Activated CD4-positive, CD25-positive, alpha-beta regulatory T cell treated with anti-CD3 and anti-CD28 coated beads, Interleukin-2, amount 50 U/mL, for 16 hours (primary cell): ENCODE data around the gene MAB21L4.

Source experiments
- DNase-seq: peaks from one replicate; pipeline ENCODE4 v3.0.0-alpha.2; 2020; ENCODE audit warnings: low read depth, low spot score

The MAB21L4 gene

DNA sequence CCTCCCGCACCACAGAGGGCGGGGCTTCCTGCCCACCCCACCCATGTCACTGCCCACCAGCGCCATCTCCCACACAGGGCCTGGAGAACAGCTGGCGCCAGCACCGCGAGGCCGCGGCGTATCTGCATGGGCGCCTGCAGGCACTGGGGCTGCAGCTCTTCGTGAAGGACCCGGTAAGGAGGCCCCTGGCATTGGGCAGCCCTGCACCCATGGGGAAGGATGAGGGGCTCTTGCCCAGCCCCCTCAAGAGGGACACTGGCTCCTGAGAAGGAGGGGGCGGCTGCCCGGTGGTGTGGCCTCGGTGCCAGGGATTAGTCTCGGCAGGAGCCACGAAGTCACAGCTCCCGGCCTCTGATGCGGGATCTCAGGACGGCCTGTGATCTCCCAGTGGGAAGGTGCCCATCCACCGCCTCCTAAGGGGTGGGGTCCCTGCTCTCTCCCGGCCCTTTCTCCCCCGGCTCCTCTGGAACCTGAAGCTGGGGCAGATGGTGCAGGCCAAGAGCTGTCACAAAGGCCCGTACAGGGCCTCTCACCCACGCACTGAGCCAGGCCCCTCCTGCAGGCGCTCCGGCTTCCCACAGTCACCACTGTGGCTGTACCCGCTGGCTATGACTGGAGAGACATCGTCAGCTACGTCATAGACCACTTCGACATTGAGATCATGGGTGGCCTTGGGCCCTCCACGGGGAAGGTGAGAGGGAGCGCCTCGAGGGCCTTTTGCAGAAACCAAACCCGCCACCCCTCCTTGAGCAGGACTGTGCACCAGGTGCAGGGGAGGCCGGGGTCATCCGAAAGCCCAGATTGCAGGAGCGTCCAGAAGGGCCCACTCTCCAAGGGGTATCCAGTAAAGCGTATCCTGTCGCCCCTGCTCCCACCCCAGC is 18.3 kb downstream of the MAB21L4 start:
- DNase-seq: no peak

DNA sequence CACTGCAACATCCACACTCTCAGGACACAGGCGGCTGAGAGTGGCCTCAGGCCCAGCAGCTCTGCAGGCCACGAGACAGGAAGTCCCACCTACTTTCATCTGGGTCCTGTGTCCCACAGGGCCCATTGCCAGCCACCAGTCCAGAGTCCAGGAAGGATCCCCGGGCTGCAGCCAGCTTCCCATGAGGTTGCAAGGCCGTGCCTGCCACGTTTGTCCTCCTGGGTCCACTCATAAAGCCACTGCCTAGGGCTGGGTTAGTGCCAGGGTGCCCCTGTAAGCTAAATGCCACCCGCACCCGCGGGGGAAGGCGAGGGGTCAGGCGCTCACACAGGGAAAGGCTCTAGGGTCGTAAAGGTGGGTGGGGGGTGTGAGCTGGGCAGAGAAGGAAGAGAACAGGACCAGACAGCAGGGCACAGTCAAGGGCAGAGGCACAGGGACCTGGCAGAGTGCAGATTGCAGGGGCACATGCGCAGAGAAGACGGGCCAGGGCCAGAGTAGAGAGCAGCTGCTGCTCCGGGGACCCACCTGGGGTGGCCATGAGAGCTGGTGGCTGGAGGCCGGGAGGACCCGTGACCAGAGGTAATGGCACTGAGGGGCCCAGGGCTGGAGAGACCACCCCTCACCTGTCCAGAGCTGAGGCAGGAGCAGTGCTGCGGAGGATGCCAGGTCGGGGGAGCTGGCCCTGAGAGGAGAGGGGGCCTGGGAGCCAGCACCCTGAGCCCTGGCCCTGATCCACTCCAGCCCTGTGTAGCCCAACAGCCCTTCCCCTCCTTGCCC is 19.3 kb downstream of the MAB21L4 start:
- no peak for DNase-seq

DNA sequence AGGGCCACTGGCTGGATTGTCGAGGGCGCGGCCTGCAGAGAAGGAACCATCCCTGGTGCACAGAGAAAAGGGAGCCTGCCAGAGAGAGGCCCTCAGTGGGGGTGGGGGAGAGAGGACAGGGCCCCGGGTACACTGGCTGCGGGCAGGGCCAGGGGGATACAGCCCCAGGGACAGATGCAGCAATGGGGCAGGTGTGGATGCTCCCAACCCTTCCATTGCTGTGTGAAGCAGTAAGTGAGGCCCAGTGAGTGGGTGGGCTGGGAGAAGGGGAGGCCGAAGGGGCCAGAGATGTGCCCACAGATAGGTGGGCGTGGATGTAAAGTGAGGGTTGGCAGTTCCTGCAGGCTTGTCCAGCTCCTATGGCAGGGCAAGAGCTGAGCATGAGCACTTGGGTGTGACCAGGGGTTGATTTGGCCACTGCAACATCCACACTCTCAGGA is 19.9 kb downstream of the MAB21L4 start:
- DNase-seq: no peak

DNA sequence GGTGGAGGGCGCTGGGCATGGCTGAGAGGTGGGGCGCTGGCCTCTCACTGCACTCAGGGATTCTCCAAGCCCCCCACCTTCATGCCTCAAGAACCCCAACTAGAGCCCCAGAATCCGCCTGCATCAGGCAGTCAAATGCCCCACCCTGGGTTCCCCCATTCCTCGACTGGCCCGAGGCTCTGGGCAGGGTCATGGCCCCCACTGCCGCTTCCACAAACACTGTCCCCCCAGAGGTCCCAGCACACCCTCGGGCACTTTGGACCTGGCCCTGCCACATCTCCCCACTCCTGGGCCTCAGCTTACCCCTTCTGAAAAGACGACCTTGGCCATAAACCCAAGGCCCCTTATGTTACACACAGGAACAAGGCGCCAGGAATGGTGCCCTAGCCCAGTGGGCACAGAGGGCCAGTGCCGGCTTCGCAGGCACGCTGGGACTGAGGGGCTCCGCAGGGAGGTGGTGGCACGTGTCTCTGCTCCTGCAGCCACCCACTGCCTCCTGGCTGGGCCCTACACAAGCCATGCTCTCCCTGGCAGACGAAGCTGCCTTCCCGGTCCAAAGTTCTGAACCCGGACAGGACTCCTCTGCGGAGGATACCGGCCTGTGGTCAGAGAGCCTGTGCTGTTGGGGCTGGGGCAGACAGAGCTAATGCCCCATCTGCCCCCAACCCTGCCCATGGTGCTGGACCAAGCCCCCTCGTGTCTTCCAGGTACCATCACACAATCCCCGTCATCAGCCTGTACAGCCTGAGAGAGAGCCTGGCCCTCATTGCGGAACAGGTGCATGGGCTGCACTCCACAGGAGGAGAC is 20.5 kb downstream of the MAB21L4 start:
- DNase-seq: no peak

DNA sequence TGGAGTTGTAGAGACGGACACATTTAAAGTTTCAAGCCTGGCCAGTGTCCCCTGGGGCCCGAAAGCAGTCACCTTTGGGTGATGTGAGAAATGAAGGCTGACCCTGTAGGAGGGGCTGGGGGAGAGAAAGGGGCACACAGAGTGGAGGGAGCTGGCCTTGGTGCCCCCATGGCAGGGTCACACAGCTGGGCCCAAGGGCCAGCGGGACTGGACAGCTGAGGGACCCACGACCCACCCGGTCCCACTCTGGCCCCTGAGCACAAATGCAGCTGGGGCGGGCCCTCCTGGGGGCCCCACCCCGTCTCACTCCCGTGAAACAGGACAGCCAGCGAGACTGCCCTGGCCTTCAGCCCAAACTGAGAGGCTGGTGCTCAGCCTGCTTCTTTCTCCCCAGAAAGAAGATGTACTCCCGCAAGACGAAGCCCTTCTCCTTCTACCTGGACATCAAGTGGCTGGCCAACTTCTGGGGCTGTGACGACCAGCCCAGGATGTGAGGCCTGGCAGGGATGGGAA is 21.2 kb downstream of the MAB21L4 start:
- DNase-seq: no peak

DNA sequence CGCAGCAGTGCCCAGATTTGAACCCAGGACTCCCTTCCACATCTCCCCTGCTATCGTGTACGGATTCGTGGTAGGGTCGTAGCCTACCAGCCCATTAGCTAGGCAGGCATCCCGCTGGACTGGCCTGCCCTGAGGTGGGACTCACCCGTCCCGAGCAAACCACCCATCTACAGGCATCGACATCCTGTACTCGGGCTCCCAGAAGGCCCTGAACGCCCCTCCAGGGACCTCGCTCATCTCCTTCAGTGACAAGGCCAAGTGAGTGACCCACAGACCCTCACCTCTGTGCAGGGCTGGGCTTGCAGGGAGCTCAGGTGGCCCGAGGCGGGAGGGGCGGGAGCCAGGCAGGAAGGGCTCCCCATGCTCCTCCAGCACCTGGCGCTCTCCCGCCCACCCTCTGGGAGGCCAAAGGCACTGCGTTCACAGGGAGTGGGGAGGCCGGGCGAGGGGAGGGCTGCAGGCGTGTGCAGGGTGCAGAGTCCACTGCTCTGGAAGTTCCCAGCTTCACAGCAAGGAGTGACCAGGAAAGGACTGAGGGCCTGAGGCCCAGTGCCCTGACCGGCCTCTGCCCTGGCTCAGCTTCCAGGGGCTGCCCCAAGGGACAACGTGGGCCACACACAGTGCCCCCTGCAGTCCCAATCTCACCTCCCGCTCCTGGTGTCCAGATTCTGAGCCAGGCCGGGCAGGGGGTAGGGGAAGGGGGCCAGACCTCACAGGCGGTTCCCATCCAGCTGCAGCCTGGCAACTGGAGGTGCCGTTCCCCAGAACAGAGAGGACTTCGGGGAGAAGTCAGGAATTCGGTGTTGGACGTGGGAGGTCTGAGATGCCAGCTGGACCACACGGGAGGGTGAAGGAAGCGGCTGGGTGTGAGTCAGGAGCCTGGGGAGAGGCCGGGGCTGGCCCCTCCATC is 21.9 kb downstream of the MAB21L4 start:
- DNase-seq: no peak

DNA sequence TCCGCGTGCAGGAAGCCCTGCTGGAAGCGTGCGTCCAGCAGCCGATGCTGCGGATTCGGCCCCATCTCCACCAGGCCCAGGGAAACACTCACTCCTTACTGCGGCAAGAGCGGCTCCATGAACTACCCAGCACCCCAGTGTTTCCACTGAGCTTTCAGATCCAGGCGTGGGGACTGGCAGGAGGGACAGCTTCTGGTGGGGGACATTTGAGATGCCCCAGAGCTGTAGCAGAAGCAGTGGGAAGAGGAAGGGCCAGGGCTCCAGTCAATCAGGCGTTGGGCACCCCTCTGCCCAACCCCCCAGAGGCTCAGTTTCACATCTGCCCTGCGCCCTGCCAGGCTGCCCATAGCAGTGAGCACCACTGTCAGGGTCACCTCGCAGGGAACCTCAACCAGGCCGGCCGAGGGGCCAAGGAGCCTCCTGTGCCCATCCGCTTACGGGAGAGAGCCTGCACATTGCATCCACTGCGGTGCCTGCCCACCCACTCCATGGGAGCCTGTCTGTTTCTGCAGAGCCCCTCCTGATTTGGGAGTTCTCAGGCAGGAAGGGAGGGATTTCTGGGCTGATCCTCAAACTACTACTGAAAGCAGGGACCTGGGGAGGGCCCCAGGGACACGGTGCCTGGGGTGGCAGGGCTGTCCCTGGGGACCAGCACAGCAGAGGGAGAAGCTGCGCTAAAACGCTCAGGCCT is 22.7 kb downstream of the MAB21L4 start:
- no peak for DNase-seq

DNA sequence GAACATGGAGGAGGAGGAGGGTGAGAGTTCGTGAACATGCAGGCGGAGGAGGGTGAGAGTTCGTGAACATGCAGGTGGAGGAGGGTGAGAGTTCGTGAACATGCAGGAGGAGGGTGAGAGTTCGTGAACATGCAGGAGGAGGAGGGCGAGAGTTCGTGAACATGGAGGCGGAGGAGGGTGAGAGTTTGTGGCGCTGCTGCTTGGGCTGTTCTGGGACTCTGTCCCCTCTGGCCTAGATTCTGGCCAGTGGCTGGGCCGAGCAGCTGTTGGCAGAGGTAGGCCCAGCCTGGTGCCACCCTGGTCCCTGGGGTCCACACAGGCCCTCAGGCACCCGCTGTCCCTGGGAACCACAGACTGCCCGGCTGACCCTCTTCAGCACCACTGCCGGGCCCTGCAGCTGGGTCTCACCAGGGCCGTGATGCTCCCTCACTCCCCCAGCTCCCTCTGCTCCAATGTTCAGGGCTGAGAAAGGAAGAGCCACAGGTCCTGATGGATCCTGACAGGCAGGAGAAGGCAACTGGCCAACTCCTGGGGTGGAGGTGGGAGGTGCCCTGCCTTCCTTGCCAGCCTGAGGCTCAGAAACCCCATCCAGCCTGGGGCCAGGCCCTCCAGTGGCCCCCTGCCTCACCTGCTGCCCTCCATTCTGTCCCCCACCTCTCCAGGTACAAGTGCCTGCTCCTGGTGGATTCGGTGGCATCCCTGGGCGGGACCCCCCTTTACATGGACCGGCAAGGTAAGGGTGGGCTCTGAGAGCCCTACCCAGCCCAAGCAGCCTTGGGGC is 23.4 kb downstream of the MAB21L4 start:
- DNase-seq: no peak

DNA sequence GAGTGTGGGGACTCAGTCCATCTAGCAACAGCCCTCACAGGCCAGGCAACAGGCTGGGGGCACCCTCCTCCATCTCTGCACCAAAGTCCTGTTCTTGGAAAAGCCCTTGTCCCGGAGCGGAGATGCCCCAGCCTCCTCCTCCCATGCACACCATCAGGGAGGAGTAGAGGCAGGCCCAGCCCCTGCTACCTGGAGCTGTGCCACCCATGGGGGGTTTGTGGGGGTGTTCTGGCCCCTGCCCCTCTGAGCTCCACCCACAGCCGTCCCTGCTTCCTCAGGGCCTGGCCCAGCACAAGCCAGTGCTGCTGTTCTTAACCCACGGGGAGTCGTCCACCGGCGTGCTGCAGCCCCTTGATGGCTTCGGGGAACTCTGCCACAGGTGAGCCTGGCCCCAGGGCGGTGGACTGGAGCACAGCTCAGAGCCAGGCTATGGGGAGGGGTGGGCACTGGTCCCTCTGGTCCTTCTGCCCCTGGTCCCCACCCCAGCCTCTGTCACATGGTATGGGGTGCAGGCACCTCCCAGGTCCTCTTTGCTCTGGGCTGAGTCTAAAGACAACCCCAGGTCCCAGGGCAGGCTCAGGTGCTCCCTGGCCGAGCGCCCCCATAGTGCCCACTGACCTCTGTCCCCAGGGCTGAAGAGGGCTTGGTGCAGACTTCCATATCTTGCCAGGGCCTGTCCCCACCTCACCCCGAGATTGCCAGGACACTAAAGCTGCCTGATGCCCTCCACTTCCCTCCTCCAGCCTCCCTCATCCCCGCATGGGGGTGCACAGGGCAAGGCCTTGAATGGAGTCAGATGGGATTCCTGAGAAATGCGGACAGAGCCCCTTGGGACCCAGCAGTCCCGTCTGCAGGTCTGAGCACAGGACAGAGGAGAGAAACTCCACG is 24.6 kb downstream of the MAB21L4 start:
- no peak for DNase-seq

DNA sequence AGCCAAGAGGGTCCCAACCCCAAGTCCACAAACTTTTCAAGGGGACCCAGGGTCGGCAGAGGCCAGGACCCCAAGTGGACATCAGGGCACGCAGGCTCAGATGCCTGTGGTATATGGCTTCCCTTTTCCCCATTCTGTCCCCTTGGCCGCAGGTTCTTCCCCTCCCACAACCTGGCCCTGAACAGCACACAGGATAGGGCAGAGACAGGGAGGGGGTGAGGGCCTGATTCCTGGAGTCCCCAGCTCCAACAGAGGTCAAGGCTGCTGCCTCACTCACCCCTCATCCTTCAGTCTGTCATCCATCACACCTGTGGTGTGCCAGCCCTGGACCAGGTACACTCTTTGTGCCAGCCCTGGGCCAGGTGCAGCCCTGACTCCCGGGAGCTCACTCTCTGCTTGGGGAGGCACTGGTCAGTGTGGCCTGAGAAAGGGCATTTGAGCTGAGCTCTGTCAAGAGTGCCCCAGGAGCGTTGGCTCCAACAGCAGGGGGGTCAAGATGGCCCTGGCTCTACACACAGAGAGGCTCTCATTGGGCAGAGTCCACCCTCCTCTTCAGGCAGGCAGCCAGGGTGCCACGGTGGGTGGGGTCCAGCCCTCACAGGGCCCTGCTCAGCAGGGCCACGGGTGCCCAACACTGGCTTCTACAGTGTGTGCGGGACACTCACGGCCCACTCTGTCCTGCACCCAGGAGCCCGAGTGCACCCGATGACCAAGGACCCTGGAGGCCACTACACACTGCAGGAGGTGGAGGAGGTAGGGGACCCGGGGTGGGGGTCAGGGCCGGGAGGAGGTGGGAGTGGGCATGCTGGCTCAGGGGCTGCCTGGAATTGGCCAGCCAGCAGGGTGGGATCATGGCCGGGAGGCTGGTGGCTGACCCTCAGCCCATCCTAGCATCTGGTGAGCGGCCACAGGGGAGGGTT is 25.7 kb downstream of the MAB21L4 start:
- no peak for DNase-seq

DNA sequence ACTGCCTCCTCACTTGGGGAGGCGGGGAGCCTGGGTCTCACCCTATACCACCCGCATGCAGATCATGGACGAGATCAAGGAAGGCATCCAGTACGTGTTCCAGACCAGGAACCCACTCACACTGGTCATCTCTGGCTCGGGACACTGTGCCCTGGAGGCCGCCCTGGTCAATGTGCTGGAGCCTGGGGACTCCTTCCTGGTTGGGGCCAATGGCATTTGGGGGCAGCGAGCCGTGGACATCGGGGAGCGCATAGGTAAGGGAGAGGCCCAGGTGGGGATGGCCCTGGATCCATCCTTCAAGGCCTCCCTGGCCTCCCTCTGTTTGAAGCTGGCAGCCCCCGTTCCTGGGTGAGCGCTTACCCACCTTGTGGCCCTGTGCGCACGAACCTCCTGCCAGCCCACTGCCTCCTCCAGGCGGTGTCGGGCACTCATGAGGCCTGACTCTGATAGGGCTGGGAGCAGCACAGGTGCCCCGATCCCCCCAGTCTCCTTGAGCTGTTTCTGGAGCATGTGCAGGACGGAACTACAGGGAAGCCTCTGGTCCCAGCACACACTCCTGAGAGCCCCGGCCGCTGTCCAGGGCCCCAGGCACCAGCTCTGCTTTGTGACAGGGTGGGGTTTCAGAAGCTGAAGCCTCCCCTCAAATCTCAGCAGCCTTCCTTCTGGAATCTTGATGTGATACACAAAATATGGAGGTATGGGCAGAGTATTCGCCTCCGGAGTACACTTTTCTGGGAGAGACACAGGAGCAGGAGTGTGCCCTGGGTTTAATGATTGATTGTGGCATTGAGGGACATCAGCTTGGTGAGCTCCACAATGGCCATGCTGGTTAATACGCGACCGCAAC is 26.6 kb downstream of the MAB21L4 start:
- DNase-seq: no peak

DNA sequence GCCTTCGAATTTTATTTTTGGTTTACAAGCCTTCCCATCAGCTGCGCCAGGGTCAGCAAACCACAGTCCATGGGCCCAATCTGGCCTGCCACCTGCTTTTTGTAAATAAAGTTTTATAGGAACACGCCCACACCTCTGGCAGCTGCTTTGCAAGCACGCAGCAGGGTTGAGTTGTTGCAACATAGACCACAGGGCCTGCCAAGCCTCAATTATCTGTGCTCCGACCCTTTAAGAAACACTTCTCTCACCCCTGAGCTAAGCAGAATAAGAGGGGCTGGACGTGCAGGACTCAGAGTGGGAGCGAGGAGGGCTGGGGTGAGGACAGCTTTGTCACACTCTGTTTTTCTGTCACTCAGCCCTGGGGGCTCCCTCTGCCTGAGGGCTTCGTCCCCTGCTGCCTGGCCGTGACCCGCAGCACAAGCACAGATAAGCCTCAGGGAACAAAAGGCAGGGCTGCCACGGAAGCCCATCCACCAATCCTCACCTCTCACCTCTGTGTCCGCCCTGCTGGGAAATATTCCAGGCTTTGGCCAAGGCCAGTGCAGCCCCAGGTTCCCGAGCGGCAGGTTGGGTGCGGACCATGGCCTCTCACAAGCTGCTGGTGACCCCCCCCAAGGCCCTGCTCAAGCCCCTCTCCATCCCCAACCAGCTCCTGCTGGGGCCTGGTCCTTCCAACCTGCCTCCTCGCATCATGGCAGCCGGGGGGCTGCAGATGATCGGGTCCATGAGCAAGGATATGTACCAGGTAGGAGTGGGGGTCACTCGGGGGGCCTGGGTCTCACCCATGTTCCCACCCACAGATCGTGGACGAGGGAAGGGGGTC is 27.5 kb downstream of the MAB21L4 start, which contains the start of gene AGXT:
TSS of gene AGXT (plus strand) at position 539 of the 823 bp plus-strand sequence. CDS start at position 581, 42 bp downstream.
- no peak for DNase-seq

DNA sequence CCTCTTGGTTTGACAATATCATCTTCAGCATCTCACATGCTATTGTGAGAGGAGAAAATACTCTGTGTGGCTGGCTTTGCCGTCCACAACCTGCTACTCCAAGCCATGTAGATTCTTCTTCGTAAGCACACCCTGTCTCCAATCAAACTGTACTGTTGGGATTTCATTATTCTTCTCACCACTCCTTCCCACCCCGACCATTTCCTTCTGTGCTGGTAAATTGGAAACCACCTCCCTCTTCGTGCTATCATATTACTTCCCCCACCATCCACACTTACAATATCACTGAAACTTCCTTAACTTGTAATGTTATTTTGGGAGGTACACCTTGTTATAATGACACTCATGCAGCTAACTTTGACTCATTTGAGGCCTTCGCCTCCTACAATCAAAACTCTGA is 30.6 kb downstream of the MAB21L4 start:
- DNase-seq: no peak

DNA sequence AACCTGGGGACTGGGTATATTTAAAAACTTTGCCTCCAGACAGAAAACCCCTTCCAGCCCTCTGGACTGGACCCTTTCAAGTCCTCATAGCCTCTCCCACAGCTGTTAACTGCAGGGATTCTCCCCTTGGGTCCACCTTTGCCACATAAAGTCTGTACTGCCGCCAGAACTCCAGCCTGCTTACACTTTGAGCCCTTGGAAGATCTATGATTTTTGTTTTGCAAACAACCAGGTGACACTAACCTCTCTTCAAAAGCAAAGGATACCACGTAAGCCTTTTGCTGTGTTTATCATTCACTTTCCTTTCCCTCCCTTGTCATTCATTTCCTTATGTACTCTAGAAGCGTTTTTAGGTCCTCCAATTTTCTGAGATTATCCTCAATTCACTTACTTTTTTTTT is 31.5 kb downstream of the MAB21L4 start:
- no peak for DNase-seq

DNA sequence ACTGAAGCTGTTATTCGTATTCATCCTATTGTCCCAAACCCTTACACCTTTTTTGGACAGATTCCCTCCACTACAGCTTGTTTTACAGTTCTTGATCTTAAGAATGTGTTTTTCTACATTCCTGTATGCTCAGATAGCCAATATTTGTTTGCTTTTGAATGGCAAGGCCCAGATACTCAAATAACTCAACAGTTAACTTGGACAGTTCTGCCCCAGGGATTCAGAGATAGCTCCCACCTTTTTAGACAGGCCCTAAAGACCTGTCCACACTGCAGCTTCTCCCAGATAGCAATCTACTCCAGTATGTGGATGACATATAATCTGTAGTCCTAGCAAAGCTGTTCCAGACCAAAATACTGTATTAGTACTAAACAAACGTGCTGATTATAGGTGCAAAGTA is 34.4 kb downstream of the MAB21L4 start:
- DNase-seq: no peak
